HG02623 (cell line): ENCODE data around the gene KCNMB3.
"Not testable (repeated sequence)": the region's sequence is repeated elsewhere in the genome, so short reads cannot be mapped to it uniquely, and the experiment has no call there.

ENCODE experiments used
- ATAC-seq: cut with Tn5 transposase; IDR thresholded peaks from one replicate; pipeline ENCODE4 v1.9.1; 2021; ENCODE audit warnings: moderate library complexity; ENCODE audit not compliant: unreplicated experiment

The KCNMB3 gene

GRCh38 chr3:179250803-179251476 lies at the start of gene KCNMB3:
Gene KCNMB3, minus strand, starts transcription at chr3:179251114. Its CDS starts 124 bp downstream, at chr3:179250990.
- ATAC-seq, result no peak

GRCh38 chr3:179299999-179300613 lies 49.2 kb upstream of the KCNMB3 start:
- ATAC-seq, result no peak

- ATAC-seq, result no peak
Observed at GRCh38 chr3:179299316-179299715, 48.4 kb upstream of the KCNMB3 start.

- no peak for ATAC-seq
Observed at GRCh38 chr3:179297971-179298725, 47.2 kb upstream of the KCNMB3 start.

- ATAC-seq, result no peak
Observed at GRCh38 chr3:179292450-179292849, 41.5 kb upstream of the KCNMB3 start.

- no peak for ATAC-seq
Observed at GRCh38 chr3:179289295-179289694, 38.4 kb upstream of the KCNMB3 start.

- no peak for ATAC-seq
Observed at GRCh38 chr3:179288845-179289244, 37.9 kb upstream of the KCNMB3 start.

- no peak for ATAC-seq
Observed at GRCh38 chr3:179286331-179286730, 35.4 kb upstream of the KCNMB3 start.

- ATAC-seq, result no peak
Observed at GRCh38 chr3:179281825-179282224, 30.9 kb upstream of the KCNMB3 start.

GRCh38 chr3:179279837-179280236 lies 28.9 kb upstream of the KCNMB3 start:
- no peak for ATAC-seq

GRCh38 chr3:179278932-179279693 lies 28.2 kb upstream of the KCNMB3 start:
- no peak for ATAC-seq

- no peak for ATAC-seq
Observed at GRCh38 chr3:179278151-179278550, 27.2 kb upstream of the KCNMB3 start.

- ATAC-seq, result no peak
Observed at GRCh38 chr3:179276743-179277142, 25.8 kb upstream of the KCNMB3 start.

- ATAC-seq, result no peak
Observed at GRCh38 chr3:179276001-179276400, 25.1 kb upstream of the KCNMB3 start.

- ATAC-seq, result not testable (repeated sequence)
Observed at GRCh38 chr3:179274434-179274833, 23.5 kb upstream of the KCNMB3 start.

- no peak for ATAC-seq
Observed at GRCh38 chr3:179272385-179272784, 21.5 kb upstream of the KCNMB3 start.

GRCh38 chr3:179269152-179269707 lies 18.3 kb upstream of the KCNMB3 start:
- ATAC-seq, result no peak

GRCh38 chr3:179268400-179269051 lies 17.6 kb upstream of the KCNMB3 start:
- no peak for ATAC-seq

GRCh38 chr3:179266701-179267211 lies 15.8 kb upstream of the KCNMB3 start:
- no peak for ATAC-seq

GRCh38 chr3:179265875-179266274 lies 15.0 kb upstream of the KCNMB3 start:
- ATAC-seq, result no peak
